Renal pelvis (tissue), 4 donors: Measurements from ENCODE around the gene EIF4E2. TPM values are rescaled to one million over a fixed set of nuclear protein-coding genes. Genes with fewer than 3 reads are reported as not detected.

ENCODE experiments used
- DNase-seq: peaks from one replicate; pipeline ENCODE4 v3.0.0-alpha.2; 2013
- polyA plus RNA-seq, 3 donors: library from polyadenylated mRNA; unstranded; fragments of 120-200 nt; gene quantifications; one replicate each; pipeline ENCODE4 v1.2.1, GENCODE V29; 2013; ENCODE audit not compliant: insufficient read length in 3 of 3

EIF4E2 gene
- polyA plus RNA-seq, 3 donors, result 113 to 124 (median 113) TPM

DNA sequence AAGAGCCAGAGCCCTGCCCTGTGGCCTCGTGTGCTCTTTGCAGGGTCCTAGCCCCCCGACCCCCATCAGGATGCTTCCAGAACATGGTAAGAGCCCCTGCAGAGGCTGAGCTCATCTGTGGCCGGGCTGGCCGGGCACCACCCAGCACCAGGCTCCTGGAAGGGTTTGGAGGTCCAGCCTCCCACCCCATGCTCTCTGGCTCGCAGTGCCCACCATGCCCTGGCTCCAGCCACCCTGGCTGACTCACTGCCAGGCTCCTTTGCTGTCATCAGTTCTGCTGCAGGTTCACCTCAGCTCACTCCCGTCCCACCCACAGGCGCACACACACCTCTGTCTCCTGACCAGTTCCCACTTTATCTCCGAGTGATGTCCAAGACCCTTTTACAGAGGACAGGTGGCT is 37.5 kb downstream of the EIF4E2 start:
- no peak for DNase-seq

DNA sequence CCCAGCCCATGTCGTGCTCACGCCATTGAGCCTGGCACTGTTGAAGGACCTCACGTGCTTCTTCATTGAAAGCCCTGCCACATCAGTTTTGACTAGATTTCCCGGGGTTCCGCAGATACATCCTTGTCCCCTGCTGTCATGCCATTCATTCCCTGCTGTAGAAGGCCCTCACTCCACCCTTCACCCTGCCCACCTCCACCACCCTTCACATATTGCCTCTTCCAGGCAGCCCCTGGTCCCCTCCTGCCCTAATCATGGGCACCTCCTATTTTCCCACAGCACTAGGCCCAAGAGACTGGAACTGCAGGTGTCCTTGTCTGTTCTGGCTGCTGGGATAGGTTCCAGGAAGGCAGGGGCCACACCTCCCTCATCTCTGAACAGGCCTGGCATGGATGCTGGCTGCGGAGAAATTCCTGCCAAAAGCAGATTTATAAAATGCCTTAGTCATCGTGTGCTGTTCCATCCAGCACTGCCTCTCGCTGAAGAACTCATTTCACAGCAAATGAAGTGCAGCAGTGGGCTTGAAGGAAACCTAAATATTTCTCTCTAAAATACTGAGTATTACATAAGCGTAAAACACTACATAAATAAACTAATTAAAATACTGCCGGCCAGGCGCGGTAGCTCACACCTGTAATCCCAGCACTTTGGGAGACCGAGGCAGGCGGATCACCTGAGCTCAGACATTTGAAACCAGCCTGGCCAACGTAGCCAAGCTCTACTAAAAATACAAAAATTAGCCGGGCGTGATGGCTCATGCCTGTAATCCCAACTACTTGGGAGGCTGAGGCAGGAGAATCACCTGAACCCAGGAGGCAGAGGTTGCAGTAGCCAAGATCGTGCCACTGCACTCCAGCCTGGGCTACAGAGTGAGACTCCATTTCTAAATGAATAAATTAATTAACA is 38.4 kb downstream of the EIF4E2 start:
- DNase-seq, result no peak

DNA sequence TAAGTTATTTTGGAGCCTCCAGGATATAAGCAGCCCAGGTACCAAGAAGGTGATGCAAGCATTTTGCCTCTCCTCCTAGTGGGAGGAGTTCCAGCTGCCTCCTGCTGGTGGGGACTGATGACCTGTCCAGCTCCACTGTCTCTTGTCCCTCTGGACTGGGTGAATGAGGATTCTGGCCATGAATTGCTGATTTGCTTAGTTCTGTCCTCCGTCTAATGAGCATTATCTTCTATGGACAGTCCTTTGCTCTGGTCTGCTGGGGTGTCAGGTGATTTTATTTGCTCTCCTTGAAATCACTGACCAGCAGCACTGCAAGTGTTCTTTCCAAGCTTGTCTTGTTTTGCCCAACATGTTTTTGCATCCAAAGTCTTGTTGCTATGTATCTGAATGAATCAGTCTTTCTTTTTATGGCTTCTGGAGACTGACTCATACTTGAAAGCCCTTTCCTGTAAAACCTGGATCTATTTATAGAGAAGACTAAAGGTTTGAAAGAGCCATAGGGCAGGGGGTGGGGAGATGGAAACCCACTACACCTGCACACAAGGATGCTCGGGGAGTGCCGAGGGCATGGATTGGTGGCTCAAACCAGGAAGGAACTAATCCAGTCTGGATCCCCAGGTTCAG is 42.4 kb downstream of the EIF4E2 start:
- no peak for DNase-seq

DNA sequence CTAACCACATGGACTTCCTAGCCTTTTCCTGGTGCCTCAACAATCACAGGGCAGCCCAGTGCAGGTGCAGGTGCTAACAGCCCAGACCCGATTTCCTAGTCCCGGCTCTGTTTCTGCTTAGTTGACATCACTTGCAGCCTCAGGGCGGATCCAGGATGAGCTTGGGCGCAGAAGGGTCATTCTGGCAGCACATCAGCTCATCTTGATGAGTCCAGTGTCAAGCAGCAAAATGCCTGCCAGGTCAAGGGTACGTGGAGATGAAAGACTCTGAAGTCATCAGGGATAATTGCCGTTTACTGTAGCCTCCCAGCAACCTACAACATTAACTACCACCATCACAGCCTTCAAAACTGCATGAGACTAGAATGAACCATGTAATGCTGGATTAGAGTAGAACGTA is 43.5 kb downstream of the EIF4E2 start:
- no peak for DNase-seq

DNA sequence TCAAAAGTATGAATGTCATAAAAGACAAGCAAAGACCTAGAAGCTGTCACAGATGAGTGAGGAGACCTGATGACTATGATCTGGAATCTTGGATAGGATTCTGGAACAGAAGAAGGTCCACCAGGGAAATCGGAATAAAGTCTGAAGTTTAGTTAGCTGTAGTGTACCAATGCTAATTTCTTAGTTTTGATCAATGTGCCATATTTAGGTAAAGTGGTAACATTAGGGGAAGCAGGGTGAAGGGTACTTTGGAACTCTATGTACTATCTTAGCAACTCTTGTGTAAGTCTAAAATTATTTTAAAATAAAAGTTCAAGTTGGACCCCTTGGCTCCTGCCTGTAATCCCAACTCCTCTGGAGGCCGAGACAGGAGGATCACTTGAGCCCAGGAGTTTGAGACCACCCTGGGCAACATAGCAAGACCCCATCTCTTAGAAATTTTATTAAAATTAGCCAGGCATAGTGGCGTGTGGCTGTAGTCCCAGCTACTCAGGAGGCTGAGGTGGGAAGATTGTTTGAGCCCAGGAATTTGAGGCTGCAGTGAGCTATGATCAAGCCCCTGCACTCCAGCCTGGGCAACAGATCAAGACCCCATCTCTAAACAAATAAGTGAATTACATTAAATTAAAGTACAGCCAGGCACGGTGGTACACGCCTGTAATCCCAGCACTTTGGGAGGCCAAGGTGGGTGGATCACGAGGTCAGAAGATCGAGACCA is 47.0 kb downstream of the EIF4E2 start:
- no peak for DNase-seq

DNA sequence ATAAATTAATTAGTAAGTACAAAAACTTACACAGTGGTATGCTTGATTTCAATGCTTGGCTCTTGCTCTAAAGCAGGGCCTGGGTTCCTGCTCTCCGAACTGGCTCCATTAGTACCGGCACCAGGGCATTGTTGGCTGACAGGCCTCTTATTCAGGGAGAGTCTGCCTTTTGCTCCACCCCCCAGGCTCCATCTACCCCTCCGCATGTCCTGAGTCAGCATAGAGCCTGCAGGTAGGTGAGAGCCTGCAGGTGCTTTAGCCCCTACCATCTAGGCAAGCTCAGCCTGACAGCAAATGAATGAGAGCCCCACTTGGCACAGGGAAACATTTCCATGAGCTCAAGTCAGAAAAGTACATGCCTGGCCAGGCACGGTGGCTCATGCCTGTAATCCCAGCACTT is 47.8 kb downstream of the EIF4E2 start:
- no peak for DNase-seq

DNA sequence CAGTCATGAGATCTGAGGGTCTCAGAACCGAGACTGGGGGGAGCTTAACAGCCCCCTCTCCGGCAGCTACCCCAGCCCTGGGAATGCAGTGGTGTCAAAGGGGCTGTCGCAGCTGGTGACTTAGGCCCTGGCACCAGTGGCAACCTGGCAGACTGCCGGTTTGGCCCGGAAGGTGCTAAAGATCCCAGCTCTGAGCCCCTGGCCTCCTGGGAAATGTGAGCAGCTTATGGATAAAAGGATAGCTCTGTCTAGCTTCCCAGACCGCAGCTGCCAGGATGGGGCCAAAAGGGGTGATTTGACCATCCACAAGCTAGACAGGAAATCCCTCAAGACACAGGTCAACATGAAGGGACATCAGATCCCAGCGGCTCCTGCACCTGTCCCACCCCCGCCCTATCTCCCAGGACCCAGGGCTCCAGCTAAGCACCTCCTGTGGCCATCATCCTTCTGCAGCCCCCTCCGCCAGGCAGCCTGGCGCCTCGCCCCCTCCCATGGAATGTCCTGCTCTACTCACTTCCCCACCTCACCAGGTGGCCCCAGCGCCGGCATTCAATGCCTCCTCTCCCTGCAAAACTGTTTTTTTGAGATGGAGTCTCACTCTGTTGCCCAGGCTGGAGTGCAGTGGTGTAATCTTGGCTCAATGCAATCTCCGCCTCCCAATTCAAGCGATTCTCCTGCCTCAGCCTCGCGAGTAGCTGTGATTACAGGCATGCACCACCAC is 49.7 kb downstream of the EIF4E2 start:
- DNase-seq, result no peak

DNA sequence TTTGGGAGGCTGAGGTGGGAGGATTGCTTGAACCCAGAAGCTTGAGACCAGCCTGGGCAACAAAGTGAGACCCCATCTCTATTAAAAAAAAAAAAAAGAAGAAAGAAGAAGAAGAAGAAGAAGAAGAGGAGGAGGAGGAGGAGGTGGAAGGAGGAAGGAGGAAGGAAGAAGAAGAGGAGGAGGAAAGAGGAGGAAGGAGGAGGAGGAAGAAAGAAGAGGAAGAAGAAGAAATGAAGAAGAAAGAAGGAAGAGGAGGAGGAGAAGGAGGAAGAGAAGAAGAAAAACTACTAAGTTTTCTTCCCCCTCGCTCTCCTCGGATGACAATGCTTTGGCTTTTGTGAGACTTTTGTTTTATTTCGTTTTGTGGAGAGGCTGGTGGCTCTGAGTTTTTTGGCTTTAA is 52.8 kb downstream of the EIF4E2 start:
- no peak for DNase-seq

DNA sequence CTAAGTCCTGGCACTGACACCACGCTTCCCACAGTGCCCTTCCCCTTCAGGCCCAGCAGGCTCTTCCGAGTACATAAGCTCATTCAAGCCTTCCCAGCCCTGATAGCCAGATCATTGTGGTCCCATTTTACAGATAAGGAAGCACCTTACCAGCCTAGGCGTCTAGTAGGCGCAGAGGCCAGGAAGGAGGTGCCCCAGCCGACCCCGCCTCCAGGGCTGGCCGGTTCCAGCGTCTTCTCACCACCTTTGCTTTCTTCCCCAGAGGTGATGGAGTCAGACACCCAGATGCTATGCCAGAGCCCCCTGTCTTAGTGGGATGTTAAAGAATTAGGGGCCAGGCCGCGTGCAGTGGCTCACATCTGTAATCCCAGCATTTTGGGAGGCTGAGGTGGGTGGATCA is 54.0 kb downstream of the EIF4E2 start:
- DNase-seq, result no peak

DNA sequence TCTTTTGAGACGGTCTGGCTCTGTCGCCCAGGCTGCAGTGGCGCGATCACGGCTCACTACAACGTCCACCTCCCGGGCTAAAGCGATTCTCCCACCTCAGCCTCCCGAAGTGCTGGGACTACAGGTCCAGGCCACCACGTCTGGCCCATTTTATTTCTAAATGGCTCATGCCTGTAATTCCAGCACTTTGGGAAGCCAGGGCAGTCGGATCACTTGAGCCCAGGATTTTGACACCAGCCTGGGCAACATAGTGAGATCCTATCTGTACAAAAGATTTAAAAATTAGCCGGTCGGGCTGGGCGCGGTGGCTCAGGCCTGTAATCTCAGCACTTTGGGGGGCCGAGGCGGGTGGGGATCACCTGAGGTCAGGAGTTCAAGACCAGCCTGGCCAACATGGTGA is 56.5 kb downstream of the EIF4E2 start:
- no peak for DNase-seq

DNA sequence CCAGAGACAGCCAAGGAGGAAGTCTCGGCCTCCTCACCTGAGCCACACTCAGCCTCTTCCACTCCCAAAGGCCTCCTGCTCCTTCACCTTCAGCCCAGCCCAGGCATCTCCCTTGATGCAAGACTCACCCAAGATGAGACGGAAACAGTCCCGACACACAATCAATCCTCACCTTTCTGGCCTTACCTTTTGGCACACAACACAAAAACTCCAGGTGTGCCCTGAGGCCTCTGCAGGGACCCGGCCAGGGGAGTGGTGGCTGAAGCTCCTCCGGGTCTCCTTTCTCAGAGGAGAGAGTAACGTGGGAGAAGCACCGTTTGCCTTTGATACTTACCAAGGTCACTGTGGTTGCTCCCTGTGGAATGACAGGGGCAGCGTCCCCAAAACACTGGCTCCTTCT is 59.1 kb downstream of the EIF4E2 start:
- DNase-seq, result no peak

DNA sequence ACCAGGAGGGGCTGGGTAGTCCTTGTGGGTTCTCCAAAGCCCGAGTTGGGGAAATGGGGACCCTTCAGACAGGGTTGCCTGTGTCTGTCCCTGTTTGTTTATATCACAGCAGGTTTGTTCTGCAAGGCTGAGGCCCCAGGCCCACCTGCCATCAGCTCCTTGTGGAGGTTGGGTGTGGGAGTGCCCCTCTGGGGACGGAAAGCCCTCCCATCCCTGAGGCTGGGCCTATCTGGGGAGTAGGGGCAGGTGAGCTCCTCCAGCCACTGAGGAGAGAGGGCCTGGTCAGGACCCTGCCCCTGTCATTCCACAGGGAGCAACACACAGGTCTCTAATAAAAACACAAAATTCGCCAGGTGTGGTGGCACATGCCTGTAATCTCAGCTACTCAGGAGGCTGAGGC is 59.6 kb downstream of the EIF4E2 start:
- DNase-seq, result no peak

DNA sequence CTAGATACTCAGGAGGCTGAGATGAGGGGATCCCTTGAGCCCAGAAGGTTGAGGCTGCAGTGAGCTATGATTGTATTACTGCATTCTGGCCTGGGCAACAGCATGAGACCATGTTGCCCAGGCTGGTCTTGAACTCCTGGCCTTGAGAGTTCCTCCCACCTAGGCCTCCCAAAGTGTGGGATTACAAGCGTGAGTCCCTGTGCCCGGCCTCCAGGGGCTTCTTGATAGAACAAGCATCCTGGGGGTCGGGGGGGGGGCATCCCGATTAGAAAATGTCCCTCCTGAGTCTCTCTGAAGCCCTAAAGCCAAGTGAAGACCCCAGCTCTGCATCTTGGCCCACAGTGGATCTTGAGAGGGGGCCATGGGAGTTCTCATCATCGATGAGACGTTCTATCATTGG is 60.6 kb downstream of the EIF4E2 start:
- DNase-seq, result no peak

DNA sequence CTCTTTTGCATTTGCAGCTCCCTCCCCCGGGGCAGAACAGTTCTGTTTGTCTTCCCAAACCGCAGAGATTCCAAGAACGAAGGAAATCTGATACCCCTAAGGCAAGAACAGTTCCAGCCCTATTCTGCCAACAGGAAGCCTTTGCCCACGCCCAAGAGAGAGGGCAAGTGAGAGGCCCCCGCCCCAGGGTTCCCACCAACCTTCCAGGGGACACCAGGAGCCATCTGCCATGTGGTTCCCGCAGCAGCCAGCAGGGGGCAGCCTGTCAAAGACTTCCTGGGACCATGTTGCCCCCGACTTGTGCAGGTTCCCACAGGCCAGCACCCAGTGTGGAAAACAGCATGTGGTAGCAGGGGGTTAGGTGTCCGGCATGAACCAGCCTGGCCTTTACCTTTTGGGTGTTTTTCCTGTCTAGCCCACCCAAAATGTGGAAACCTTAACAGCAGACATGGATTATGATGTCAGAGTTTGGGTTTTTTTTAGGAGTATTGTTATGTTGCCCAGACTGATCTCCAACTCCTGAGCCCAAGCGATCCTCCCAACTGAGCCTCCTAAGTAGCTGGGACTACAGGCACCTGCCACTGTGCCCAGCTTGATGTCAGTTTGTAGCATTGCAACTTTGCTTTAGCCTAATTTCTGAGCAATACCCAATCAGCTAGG is 61.2 kb downstream of the EIF4E2 start:
- DNase-seq, result peak; percentile 16

DNA sequence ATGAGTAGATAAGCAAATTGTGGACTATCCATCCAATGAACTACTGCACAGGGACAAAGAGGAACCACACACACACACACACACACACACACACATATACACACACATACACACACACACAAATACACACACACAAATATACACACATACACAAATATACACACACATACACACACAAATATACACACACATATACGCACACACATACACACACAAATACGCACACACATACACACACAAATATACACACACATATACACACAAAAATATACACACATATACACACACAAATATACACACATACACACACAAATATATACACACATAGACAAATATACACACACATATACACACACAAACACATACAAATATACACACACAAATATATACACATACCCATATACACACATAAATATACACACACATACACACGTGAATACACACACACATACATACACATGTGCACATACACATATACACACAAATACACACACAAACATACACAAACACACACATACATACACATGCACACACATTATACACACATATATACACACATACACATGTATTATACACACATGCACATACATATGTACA is 63.1 kb downstream of the EIF4E2 start:
- no peak for DNase-seq

DNA sequence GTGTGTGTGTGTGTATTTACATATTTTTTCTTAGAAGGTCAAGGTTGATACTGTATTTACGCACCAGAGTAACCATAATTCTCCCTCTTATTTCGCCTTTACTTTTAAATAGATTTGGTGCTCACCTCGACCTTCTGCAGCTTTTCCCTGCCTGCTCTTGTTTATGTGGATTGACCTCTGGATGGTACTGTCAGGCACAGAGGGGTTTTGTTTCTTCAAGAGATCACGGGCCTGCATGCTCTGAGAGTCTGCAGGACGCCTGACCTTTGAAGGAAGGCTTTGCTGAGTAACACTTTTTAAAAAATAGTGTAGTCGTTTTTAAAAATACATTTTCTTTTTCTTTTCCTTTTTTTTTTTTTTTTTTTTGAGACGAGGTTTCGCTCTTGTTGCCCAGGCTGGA is 64.8 kb downstream of the EIF4E2 start:
- DNase-seq, result no peak

Other genes with a start within 250 kb of the EIF4E2 start
- gene ALPP, start 171.9 kb upstream of the EIF4E2 start, polyA plus RNA-seq, result not detected
- gene ALPG, start 143.8 kb upstream of the EIF4E2 start, polyA plus RNA-seq, result not detected
- gene ALPI, start 94.5 kb upstream of the EIF4E2 start, polyA plus RNA-seq, result under 1 TPM; 0.06 to 0.24 (median 0.10) TPM
- 10 to 100 TPM in 2 of 3 donors, 1 to 10 TPM in 1; 4.8 to 24.8 (median 17.4) TPM for gene ECEL1, start 62.9 kb upstream of the EIF4E2 start, polyA plus RNA-seq
- gene PRSS56, start 30.3 kb upstream of the EIF4E2 start, polyA plus RNA-seq, result under 1 TPM in 1 of 3 donors, not detected in 2; 0.13 TPM
- 1 to 10 TPM in 1 of 3 donors, under 1 TPM in 2; 0.47 to 1.2 (median 0.71) TPM for gene CHRND, start 24.5 kb upstream of the EIF4E2 start, polyA plus RNA-seq
- gene CHRNG, start 11.0 kb upstream of the EIF4E2 start, polyA plus RNA-seq, result 1 to 10 TPM in 2 of 3 donors, under 1 TPM in 1; 0.87 to 1.9 (median 1.4) TPM
- 10 to 100 TPM; 11.8 to 13.7 (median 12.4) TPM for gene TIGD1, start 132 bp upstream of the EIF4E2 start, polyA plus RNA-seq
- 10 to 100 TPM; 58.4 to 77.2 (median 62.4) TPM for gene EFHD1, start 82.9 kb downstream of the EIF4E2 start, polyA plus RNA-seq
- gene GIGYF2, start 146.6 kb downstream of the EIF4E2 start, polyA plus RNA-seq, result 10 to 100 TPM; 61.6 to 68.9 (median 62.0) TPM
- gene KCNJ13, start 225.9 kb downstream of the EIF4E2 start, polyA plus RNA-seq, result 1 to 10 TPM; 2.0 to 3.3 (median 2.4) TPM